ENCODE results near the gene ICAM2.
"Not testable (repeated sequence)": the region's sequence is repeated elsewhere in the genome, so short reads cannot be mapped to it uniquely, and the experiment has no call there.

ICAM2 gene

GRCh38 chr17:64007089-64007837 lies 13.2 kb downstream of the ICAM2 start:
- H3K4me3 Mint-ChIP-seq, H3K27me3 Mint-ChIP-seq, ATAC-seq, H3K9me3 Mint-ChIP-seq, H3K27ac Mint-ChIP-seq, DNase-seq: not testable (repeated sequence)
- H3K4me1 Mint-ChIP-seq = peaks cover 62% of the 10 kb centered on the region

GRCh38 chr17:64006361-64007088 lies 13.9 kb downstream of the ICAM2 start:
- H3K9me3 Mint-ChIP-seq = no peaks in the 10 kb centered on the region
- peaks cover 57% of the 10 kb centered on the region for H3K4me1 Mint-ChIP-seq
- DNase-seq (no peak), ATAC-seq (no peak)
- peak overlapping the region in 1 of 2 donors; percentile 34 for H3K27ac Mint-ChIP-seq
- H3K27me3 Mint-ChIP-seq = no peaks in the 10 kb centered on the region
- no peak overlapping the region for H3K4me3 Mint-ChIP-seq

DNA sequence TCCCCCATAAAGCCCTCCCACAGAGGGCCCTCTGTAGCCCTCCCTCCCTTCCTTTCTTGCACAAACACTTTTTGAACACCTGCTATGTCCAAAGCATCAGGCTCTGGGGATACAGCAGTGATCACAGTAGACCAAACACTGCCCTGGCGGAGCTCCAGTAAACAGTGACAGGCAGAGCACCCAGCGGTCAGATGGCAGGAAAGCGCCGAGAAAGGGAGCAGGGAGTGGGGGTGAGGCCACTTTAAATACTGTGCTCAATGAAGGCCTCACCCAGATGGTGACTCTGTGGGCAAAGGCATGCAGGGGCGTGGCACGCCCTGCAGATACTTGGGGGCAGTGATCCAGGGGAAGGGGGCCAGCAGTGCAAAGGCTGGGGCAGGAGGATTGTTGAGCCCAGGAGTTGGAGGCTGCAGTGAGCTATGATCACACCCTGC lies 14.7 kb downstream of the ICAM2 start:
- no peaks in the 10 kb centered on the region for H3K9me3 Mint-ChIP-seq
- H3K4me3 Mint-ChIP-seq = no peak overlapping the region
- ATAC-seq (no peak), DNase-seq (no peak)
- H3K27ac Mint-ChIP-seq = peak overlapping the region in 1 of 2 donors; percentile 91
- H3K27me3 Mint-ChIP-seq = no peaks in the 10 kb centered on the region
- H3K4me1 Mint-ChIP-seq = peaks cover 53% of the 10 kb centered on the region

DNA sequence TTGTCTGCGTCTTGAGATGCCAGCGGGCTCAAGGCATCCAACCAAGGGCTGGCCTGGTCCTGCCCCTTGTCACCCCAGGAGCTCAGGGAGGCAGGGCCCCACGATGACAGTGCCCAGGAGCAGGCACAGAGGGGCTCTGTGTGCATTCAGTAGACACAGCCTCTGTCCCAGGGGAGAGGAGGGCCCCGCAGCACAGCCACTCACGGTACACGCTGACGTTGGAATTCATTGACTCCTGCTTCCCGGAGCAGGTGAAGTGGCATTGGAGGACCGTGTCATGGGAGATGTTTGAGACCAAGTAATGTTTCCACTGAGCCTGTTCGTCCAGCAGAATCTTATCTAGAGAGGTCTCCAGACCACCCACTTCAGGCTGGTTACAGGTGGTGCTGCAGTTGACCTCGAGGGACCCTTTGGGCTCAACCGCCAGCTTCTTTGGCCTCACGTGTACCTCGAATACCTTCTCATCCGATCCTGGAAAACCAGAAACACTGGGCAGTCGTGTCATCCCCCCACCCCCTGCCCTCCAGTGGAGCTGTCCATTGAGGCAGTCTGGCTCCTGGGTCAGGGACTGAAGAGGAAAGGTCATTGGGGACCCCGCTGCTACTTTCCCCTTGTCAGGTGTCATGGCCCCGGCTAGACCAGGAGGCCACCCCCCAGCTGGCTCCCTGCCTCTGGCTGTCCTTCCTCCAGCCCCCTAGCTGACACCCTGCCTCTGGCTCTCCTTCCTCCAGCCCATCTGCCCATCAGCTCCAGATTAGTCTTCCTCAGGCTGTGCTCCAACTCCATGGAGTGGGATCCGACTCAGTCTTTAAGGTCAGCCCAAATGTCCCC lies 15.3 kb downstream of the ICAM2 start:
- ATAC-seq (no peak), DNase-seq (no peak)
- Mint-ChIP-seq H3K27ac (peak overlapping the region; percentile 24 to 91), H3K27me3 (no peaks in the 10 kb centered on the region), H3K4me1 (peaks cover 55% of the 10 kb centered on the region), H3K4me3 (no peak overlapping the region), H3K9me3 (no peaks in the 10 kb centered on the region)

GRCh38 chr17:64004218-64004770 lies 16.1 kb downstream of the ICAM2 start:
- no peak overlapping the region for H3K4me3 Mint-ChIP-seq
- ATAC-seq (no peak), DNase-seq (no peak)
- H3K27ac Mint-ChIP-seq = no peak overlapping the region
- H3K9me3 Mint-ChIP-seq = no peaks in the 10 kb centered on the region
- H3K27me3 Mint-ChIP-seq = no peaks in the 10 kb centered on the region
- peaks cover 54% of the 10 kb centered on the region for H3K4me1 Mint-ChIP-seq

DNA sequence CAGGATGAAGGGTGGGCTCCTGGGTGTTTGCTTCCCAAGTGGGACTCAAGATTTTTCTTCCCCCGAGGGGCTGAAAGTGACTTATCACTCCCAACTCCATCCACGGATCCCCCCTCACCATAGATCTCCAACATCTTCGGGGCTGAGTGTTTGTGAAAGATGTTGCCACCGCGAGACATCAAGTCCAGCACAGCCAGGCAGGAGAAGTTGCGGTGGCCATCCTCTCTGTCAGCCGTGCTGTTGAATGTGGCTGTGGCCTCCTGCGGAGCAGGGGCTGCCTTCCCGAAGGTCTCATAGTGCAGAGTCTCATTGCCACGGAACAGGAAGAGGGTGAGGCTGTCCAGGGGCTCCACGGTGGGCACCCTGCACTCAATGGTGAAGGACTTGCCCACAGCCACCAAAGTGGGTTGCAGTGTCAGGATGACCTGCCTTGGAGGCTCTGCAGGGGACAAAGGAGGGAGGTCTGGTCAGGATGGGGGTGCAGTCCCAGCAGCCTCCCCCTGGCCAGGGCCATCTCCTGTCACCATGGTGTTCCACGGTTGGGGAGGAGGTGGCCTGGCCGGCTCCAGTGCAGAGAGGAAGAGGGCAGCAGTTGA lies 16.8 kb downstream of the ICAM2 start:
- Mint-ChIP-seq H3K27ac (peak overlapping the region in 1 of 2 donors; percentile 80), H3K4me1 (peaks cover 54% of the 10 kb centered on the region), H3K4me3 (no peak overlapping the region), H3K27me3 (no peaks in the 10 kb centered on the region), H3K9me3 (no peaks in the 10 kb centered on the region)
- ATAC-seq (no peak), DNase-seq (no peak)

GRCh38 chr17:64002658-64003525 lies 17.5 kb downstream of the ICAM2 start:
- Mint-ChIP-seq H3K9me3 (no peaks in the 10 kb centered on the region), H3K27me3 (no peaks in the 10 kb centered on the region), H3K27ac (no peak overlapping the region), H3K4me3 (no peak overlapping the region), H3K4me1 (peaks cover 54% of the 10 kb centered on the region)
- ATAC-seq (no peak), DNase-seq (no peak)

- Mint-ChIP-seq H3K27ac (peak overlapping the region in 1 of 2 donors; percentile 89), H3K4me1 (peaks cover 52% of the 10 kb centered on the region), H3K27me3 (no peaks in the 10 kb centered on the region), H3K9me3 (no peaks in the 10 kb centered on the region), H3K4me3 (no peak overlapping the region)
- no peak for DNase-seq
- no peak for ATAC-seq
These were observed 18.5 kb downstream of the ICAM2 start for GRCh38 chr17:64001763-64002529.

DNA sequence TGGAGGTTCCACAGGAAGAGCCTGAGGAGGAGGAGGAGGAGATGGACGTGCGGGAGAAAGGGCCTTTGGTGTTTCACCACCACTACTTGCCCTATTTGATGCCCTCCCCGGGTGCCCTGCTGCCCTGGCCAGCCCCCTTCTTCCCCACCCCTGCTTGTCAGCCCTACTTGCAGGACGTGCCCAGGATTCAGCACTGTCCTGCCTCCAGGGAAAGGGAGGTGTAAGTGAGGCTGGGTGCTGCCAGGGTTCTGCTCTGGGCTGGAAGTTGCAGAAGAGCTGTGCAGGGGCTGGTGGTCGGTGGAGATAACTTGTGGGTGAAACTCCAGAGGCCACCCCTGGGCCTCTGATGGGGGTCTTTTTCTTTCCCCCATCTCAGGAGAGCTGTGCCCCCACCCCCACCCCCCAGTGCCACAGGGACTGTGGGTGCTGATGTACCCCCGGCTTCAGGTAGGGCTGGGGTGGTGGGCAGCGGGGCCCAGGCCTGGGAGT lies 19.3 kb downstream of the ICAM2 start:
- peaks cover 47% of the 10 kb centered on the region for H3K4me1 Mint-ChIP-seq
- no peak for ATAC-seq
- no peak overlapping the region for H3K4me3 Mint-ChIP-seq
- H3K27me3 Mint-ChIP-seq = no peaks in the 10 kb centered on the region
- no peak for DNase-seq
- H3K27ac Mint-ChIP-seq = no peak overlapping the region
- no peaks in the 10 kb centered on the region for H3K9me3 Mint-ChIP-seq

DNA sequence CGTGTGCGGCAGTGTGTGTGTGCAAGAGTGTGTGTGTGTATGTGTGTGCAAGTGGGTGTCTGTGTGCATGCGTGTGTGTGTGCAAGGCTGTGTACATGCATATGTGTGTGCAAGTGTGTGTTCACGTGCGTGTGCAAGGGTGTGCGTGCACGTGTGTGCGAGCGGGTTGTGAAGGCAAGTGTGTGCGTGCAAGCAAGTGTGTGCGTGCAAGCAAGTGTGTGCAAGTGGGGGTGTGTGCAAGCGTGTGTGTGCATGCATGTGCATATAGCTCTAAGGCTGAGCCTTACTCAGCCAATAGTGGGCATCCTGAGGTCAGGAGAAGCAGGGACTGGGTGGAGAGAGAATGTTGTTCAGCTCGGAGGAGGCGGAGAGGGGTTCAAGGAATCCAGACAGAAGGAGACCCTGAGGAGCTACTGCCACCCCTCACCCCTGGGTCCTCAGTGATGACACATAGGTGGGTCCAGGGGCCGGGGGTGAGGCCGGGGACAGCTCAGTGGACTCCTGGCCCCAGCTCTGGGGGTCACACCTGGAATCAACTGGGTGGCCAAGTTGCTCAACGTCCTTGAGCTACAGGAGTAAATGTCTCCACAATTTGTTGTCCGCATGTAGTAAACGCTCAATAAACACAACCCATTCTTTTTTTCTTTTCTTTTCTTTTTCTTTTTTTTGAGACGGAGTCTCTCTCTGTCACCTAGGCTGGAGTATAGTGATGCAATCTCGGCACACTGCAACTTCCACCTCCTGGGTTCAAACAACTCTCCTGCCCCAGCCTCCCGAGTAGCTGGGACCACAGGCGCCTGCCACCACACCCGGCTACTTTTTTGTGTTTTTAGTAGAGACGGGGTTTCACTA lies 20.5 kb downstream of the ICAM2 start:
- no peaks in the 10 kb centered on the region for H3K9me3 Mint-ChIP-seq
- ATAC-seq (no peak), DNase-seq (no peak)
- H3K27ac Mint-ChIP-seq = peak overlapping the region; percentile 2 to 54
- peaks cover 40% of the 10 kb centered on the region for H3K4me1 Mint-ChIP-seq
- no peaks in the 10 kb centered on the region for H3K27me3 Mint-ChIP-seq
- peak overlapping the region; percentile 34 to 97 for H3K4me3 Mint-ChIP-seq

- ATAC-seq (peak; percentile 56), DNase-seq (no peak)
- H3K4me1 Mint-ChIP-seq = peaks cover 40% of the 10 kb centered on the region
- peak overlapping the region; percentile 94 to 97 for H3K4me3 Mint-ChIP-seq
- H3K9me3 Mint-ChIP-seq = no peaks in the 10 kb centered on the region
- H3K27ac Mint-ChIP-seq = peak overlapping the region; percentile 2 to 85
- H3K27me3 Mint-ChIP-seq = no peaks in the 10 kb centered on the region
These were observed 21.4 kb downstream of the ICAM2 start for GRCh38 chr17:63998721-63999679.

Measured in stimulated activated naive CD8-positive, alpha-beta T cell treated with anti-CD3 and anti-CD28 coated beads, Interleukin-15, amount 100 ng/mL, for 72 hours (primary cell).